ENCODE results near the gene NOC3L. TPM values are rescaled to one million over a fixed set of nuclear protein-coding genes. Genes with fewer than 3 reads are reported as not detected.
"Not testable (repeated sequence)": the region's sequence is repeated elsewhere in the genome, so short reads cannot be mapped to it uniquely, and the experiment has no call there.

The NOC3L gene
- total RNA-seq, 1 donor: 21.0 TPM

GRCh38 chr10:94351089-94351488 is 11.7 kb downstream of the NOC3L start:
- no peak overlapping the region for H2AFZ ChIP-seq (ENCODE audit: low read length)
- no peak for TF ChIP-seq CTCF (IDR thresholded peaks at IDR 0.05; ENCODE audit: extremely low read depth, low read depth, low read length)
- H3K36me3 ChIP-seq (ENCODE audit: insufficient read depth, low read length): peaks cover 38% of the 10 kb centered on the region
- H3K4me3 ChIP-seq (ENCODE audit: insufficient read depth, low read length): no peak overlapping the region
- H3K27me3 ChIP-seq (ENCODE audit: insufficient read depth, low read length): no peaks in the 10 kb centered on the region
- no peaks in the 10 kb centered on the region for H3K79me2 ChIP-seq (ENCODE audit: insufficient read depth, low read length)
- H3K4me2 ChIP-seq (ENCODE audit: insufficient read depth, low read length): no peak overlapping the region
- H3K4me1 ChIP-seq (ENCODE audit: insufficient read depth, low read length): no peaks in the 10 kb centered on the region
- no peaks in the 10 kb centered on the region for H3K9me3 ChIP-seq (ENCODE audit: low read depth, low read length)
- no peak overlapping the region for H3K27ac ChIP-seq (ENCODE audit: low read depth, low read length)
- no peaks in the 10 kb centered on the region for H4K20me1 ChIP-seq (ENCODE audit: insufficient read depth, low read length)
- DNase-seq (ENCODE audit: insufficient read length, low spot score, missing footprints): no peak

- peaks cover 38% of the 10 kb centered on the region for H3K36me3 ChIP-seq (ENCODE audit: insufficient read depth, low read length)
- not testable (repeated sequence) for H3K27me3 ChIP-seq (ENCODE audit: insufficient read depth, low read length); DNase-seq (ENCODE audit: insufficient read length, low spot score, missing footprints); H3K27ac ChIP-seq (ENCODE audit: low read depth, low read length); H3K79me2 ChIP-seq (ENCODE audit: insufficient read depth, low read length); H3K4me2 ChIP-seq (ENCODE audit: insufficient read depth, low read length); H4K20me1 ChIP-seq (ENCODE audit: insufficient read depth, low read length); H3K4me3 ChIP-seq (ENCODE audit: insufficient read depth, low read length); H2AFZ ChIP-seq (ENCODE audit: low read length); H3K4me1 ChIP-seq (ENCODE audit: insufficient read depth, low read length); H3K9me3 ChIP-seq (ENCODE audit: low read depth, low read length)
Measured at GRCh38 chr10:94350500-94350899, 12.2 kb downstream of the NOC3L start.

- peak; percentile 23 for DNase-seq (ENCODE audit: insufficient read length, low spot score, missing footprints)
- Histone ChIP-seq H4K20me1 (ENCODE audit: insufficient read depth, low read length) (no peaks in the 10 kb centered on the region), H3K27me3 (ENCODE audit: insufficient read depth, low read length) (no peaks in the 10 kb centered on the region), H3K4me1 (ENCODE audit: insufficient read depth, low read length) (no peaks in the 10 kb centered on the region), H2AFZ (ENCODE audit: low read length) (no peak overlapping the region), H3K9me3 (ENCODE audit: low read depth, low read length) (no peaks in the 10 kb centered on the region), H3K27ac (ENCODE audit: low read depth, low read length) (no peak overlapping the region), H3K4me3 (ENCODE audit: insufficient read depth, low read length) (no peak overlapping the region), H3K36me3 (ENCODE audit: insufficient read depth, low read length) (peaks cover 46% of the 10 kb centered on the region), H3K79me2 (ENCODE audit: insufficient read depth, low read length) (no peaks in the 10 kb centered on the region), H3K4me2 (ENCODE audit: insufficient read depth, low read length) (no peak overlapping the region)
- TF ChIP-seq CTCF (IDR thresholded peaks at IDR 0.05; ENCODE audit: extremely low read depth, low read depth, low read length): peak; percentile 35
Measured at GRCh38 chr10:94349327-94349726, 13.4 kb downstream of the NOC3L start.

GRCh38 chr10:94344522-94345122 is 18.1 kb downstream of the NOC3L start:
- Histone ChIP-seq H3K4me2 (ENCODE audit: insufficient read depth, low read length) (no peak overlapping the region), H3K4me1 (ENCODE audit: insufficient read depth, low read length) (no peaks in the 10 kb centered on the region), H3K27ac (ENCODE audit: low read depth, low read length) (no peak overlapping the region), H4K20me1 (ENCODE audit: insufficient read depth, low read length) (no peaks in the 10 kb centered on the region), H3K79me2 (ENCODE audit: insufficient read depth, low read length) (no peaks in the 10 kb centered on the region), H2AFZ (ENCODE audit: low read length) (no peak overlapping the region), H3K27me3 (ENCODE audit: insufficient read depth, low read length) (no peaks in the 10 kb centered on the region), H3K9me3 (ENCODE audit: low read depth, low read length) (no peaks in the 10 kb centered on the region), H3K4me3 (ENCODE audit: insufficient read depth, low read length) (no peak overlapping the region), H3K36me3 (ENCODE audit: insufficient read depth, low read length) (peaks cover 66% of the 10 kb centered on the region)
- no peak for TF ChIP-seq CTCF (IDR thresholded peaks at IDR 0.05; ENCODE audit: extremely low read depth, low read depth, low read length)
- no peak for DNase-seq (ENCODE audit: insufficient read length, low spot score, missing footprints)

Data from osteoblast (primary cell).